Mammary epithelial cell (primary cell): ENCODE data around the gene NSUN3.

Source experiments
- CTCF ChIP-seq, 2 donors: IDR thresholded peaks in 1 of 2; conservative IDR thresholded peaks in 1 of 2; 2 replicates each; pipeline ENCODE4 v1.5.1; 2011 to 2012; ENCODE audit warnings: inconsistent platforms in 2 of 2, low read length in 2 of 2, mild to moderate bottlenecking in 2 of 2, control low read depth in 1 of 2, low read depth in 1 of 2; ENCODE audit not compliant: insufficient read depth in 1 of 2; ENCODE audit errors: extremely low read depth in 1 of 2
- EZH2 ChIP-seq: IDR thresholded peaks from 2 replicates; pipeline ENCODE4 v1.6.1; 2012; ENCODE audit warnings: low read length, inconsistent platforms, borderline replicate concordance

GRCh38 chr3:94020293-94020692 lies 42.6 kb upstream of the NSUN3 start:
- TF ChIP-seq CTCF (conservative IDR thresholded peaks at IDR 0.05 in 1 of 2, IDR thresholded peaks at IDR 0.05 in 1 of 2; ENCODE audit: extremely low read depth in 1 of 2, insufficient read depth in 1 of 2, low read depth in 1 of 2, low read length in 2 of 2) (no peak), EZH2 (no peak)
